ENCODE measurements around the gene NT5C1A. TPM values are rescaled to one million over a fixed set of nuclear protein-coding genes. Genes with fewer than 3 reads are reported as not detected.

NT5C1A gene
- total RNA-seq, 1 donor from 2014 or later = 0.42 TPM

DNA sequence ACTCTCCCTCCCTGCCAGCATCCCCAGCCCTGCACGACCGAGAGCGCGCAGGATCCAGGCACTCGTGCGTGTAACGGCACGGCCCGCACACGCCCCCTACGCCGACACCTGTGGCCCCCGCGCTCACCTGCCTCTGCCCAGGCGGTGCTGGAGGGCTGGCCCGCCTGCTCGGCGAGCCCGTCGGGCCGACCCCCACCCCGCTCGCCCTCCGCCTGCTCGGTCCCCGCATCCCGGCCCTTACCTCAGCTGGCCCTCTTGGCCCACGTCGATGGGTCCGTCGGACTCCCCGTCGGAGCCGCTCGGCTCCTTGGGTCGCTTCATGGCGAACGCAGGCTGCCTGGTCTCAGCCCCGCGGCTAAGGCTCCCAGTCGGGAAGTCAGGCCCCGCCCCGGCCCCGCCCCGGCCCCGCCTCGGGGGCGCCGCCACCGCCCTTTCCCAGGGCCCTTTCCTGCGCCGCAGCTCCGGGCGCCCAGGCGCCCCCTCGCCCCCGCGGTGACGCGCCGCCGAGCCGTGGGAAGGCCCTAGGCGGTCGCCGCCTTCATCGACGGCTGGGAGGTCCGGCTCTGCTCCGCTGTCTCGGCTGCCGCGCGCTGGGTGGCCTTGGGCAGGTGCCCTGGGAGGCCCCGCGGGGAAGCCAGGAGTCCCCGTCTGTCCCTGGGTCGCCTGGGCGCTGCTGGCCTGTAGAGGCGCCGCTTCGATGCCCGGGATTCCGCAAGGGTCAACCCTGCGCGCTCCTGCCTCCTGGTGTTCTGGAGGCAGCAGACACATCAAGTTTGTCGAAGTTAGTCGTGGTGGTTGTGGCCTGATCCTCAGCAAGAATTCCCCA, 32.4 kb downstream of the NT5C1A start, which contains the start of gene HEYL:
HEYL (minus strand) TSS at position 339 of the 826 bp plus-strand sequence; CDS start at position 321, 18 bp downstream.
- DNase-seq (ENCODE audit: low spot score) = peak; percentile 94

DNA sequence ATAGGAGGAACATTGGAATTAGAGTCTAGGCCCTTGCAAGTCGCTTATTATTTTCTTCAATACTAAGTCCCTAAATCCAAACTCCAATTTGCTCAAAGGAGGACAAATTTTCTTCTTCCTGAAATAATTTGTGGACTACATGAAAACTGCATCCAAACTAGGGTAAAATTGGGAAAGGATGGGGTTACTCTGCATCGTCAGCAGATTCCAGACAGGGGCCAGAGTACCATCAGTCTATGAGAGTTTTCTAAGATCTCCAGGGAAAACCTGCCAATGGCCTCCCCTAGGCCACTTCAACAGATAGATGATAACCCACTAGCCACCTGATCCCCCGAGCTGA, 33.0 kb downstream of the NT5C1A start:
- no peak for DNase-seq (ENCODE audit: low spot score)

DNA sequence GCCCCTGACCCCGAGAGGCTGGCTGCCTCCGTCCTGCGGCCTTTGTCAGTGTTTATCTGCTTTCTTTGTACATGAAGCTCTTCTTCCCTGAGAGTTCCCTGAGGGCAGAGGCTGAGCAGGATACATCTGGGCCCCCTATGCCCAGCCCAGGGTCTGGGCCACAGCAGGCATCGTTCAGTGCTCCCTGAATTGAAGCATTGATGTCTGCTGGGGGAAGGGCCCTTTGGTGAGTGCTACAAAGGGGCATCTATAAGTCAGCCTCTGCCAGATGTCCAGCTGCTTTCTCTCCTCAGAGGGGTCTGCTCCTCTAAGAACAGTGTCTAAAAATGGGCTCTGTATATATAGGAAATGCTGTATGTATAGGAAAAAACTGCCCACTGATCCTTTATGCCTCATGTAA, 34.5 kb downstream of the NT5C1A start:
- no peak for DNase-seq (ENCODE audit: low spot score)

DNA sequence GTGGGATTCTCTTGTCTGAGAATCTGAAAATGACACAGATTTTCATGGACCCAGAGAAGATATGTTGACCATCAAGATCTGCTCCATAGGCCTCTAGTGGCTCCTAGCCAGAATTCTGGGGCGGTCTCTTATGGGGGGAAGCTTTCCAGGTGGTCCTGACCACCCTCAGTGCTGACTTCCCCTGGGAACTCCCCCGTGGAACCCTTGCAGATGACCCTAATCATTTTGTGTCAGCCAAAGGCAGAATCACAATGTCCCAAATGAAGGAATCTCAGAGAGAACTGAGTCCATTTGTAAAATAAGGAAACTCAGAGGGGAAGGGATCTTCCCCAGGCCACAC, 36.1 kb downstream of the NT5C1A start:
- DNase-seq (ENCODE audit: low spot score) = no peak

DNA sequence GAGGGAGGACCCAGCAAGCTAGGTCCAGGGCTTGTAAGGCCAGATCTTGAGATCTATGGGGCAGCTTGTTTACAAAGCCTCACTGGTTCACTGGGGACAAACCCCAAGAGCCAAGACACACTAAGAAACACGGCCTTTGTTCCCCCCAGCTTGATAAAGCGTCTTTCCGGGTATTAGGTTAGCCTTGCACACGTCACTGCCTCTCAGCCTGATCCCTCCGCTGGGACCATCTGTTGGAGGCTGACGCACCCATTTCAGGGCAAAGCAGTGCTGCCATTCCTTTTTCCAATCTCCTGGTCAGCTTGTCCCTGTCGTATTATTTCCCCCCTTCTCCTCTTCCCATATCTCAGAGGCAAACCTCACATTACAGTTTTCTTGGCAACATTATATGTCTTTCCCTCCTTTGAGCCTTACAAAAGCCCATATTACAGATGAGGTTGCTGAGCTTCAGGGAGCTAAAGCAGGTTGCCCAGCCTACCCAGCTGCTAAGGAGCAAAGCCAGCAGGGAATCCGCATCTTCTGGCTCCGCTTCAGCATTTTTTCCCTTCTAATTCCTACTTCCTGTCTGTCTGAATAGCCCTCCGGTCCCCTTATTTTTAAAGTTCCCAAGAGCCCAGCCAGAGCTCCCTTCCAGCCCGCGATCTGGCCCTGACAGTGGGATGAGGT, 36.6 kb downstream of the NT5C1A start:
- no peak for DNase-seq (ENCODE audit: low spot score)

DNA sequence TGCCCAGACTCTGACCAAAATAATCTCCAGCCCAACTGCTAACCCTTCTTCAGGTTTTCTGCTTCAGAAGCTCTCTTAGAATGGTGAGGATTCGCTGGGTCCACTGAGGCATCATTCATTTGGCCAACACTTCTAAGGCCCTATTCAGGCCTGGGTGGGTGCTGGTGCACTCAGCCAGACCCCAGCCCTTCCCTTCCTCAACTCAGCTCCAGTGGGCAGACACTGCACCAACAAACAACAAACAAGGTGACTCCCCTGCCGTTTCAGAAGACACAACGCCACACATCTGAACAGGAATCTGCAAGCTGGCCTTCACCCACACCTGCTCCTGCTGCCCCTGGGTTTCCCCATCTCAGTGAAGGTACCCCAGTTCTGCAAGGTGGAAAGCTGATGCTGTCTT, 38.5 kb downstream of the NT5C1A start:
- no peak for DNase-seq (ENCODE audit: low spot score)

DNA sequence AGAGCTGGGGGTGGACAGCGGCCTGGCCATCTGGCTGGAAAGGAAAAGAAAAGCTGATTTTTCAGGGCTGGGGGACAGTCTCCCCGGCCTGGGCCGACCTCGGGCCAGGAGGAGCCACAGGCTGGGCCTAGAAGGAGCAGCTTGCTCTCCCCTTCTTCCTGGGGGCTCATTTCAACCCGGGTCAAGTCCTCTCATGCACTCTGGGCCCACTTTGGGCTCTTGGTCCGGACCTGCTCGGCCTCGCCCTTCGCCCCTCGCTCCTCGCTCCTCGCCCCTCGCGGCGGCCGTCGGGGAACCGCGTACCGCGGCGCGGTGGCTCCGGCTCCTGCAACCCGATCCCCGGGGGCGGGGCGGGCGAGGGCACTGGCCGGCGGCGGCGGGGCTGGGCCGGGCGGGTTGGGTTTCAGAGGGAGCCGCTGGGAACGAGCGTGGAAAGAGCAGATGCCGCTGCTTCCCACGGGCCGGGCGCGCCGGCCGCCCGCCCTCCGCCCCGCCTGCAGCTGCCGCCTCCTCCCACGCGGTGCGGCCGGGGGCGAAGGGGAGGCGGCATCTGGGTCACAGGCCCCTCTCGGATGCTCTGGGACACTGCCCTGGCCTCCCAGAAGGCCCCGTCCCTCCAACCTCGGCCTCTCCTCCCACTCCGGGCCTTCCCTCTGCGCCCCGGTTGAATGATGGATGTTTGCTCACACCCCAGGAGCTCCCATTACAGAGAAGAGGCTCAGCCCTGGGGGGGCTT, 39.1 kb downstream of the NT5C1A start:
- DNase-seq (ENCODE audit: low spot score) = no peak

DNA sequence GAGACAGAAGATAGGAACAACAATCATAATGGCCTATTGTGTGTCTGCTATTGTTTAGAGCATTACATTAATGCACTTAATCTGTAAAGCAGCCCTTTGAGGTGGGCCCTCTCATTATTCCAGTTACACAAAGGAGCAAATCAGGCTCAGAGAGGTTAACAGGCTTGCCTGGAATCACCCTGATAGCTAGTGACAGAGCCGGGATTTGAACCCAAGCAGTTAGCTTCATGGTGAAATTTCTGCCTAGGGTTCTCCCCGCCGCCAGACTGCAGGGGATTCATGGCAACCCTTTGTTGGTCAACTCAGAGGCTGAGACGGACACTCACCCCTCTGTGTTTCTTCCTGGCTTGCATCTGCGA, 39.6 kb downstream of the NT5C1A start:
- no peak for DNase-seq (ENCODE audit: low spot score)

DNA sequence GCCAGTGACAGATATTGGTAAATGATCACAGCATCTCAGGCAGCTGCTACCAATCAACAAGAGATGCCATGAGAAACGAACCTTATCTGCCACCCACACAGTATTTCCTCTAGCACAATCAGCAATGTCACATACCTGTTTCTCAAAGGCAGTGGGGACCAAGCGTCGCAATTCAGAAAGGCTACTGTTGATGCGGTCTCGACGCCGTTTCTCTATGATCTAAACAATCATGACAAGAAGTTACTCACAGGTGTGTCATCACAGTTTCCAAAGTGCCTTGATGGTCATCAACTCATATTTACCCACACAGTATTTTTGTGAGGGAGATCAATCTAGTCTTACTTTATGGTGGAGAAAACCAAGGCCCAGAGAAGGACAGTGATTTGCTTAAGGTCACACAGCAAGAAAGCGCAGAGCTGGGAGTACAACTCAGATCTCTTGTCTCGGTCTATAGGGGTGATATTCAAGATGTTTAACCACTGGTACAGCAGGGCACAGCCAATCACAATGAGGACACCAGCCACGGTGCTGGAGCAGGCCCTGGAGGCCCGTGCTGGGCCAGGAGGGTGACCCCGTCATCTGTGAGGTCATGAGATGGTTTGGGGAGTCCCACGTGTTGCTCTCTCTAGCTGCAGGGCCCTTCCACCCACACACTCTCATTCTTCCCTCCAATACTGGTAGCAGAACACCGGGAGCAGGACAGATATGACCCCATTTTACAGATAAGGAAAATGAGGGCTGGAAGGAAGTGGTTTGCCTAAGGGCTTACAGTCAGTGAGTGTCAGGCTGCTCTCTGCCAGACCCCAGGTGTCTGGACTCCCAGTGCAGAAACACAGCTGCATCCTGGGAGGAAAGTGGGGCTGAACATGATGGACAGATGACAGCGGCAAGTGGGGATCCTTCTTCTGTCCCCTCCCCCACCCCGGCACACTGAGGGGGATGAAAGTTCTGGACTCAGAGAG, 40.3 kb downstream of the NT5C1A start:
- DNase-seq (ENCODE audit: low spot score) = no peak

DNA sequence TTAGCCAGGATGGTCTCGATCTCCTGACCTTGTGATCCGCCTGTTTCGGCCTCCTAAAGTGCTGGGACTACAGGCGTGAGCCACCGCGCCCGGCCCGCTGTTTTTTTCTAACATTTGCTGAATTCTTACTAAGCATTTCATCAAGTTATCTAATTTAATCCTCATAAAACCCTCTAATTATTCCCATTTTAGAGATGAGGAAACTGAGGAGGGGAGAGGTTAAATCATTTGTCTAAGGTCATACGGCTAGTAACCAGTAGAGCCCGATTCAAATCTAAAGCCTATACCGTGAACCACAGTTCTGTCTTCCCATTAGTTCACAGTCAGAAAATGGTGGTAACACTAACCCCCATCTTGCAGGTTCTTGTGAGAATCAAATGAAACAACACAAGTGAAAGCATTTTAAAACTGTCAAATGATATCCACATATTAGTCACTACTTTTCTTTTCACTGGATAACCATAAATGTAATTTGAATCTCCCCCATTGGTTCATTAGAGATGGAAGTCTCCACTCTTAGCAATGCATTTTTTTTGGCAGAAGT, 43.0 kb downstream of the NT5C1A start:
- DNase-seq (ENCODE audit: low spot score) = no peak

DNA sequence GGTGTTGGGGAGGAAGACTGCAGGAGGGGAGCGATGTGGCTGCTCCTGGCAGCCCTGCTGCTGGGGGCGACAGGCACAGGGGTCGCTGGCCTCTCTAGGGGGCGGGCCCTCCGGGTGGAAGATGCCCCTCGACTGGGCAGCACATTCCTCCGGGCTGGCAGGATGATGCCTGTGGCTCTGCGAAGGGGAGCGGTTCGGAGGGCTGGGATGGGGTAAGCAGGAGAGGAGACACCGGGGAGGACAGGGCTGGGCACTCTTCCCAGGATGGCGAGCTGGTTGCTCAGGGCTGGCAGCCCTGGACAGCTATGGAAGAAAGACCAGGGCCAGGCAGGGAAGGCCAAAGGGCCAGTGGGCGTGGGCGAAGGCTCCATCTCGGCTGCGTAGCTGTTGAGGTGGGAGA, 45.3 kb downstream of the NT5C1A start:
- DNase-seq (ENCODE audit: low spot score) = no peak

DNA sequence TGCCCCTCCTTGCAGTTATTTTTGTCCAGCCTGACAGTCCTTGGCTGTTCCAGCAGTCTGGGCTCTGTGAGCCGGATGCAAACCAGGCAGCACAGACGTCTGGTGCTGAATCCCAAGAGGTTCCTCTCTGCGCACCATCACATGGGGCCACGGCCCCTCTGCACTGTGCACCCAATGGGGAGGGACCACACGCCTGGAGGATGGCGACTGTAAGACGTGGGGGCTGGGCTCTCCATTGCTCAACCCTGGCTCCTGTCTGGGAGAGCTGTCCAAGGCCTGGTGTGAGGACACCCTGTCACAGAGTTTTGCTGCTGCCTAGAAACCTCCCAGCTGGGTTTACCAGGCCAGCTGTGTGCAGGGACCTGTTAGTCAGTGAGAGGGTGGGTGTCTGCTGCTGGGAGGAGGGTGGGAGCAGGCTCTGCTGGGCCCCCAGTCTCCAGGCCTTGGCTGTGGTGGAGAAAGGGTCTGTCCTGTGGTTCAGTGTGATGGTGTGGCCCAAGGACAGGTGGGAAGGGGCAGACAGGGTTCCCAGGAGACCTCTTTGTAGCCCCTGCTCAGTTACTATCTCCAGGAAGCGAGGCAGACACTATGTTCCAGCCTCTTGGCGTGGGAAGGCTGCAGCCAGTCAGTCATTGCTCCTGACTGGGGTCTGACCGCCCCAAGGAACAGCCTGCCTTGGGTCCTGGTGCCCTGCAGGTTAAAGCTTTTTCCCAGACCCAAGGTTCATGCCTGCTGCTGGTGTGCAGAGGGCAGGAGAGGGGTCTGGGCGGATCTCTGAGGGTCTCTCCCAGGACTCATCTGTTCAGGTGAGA, 46.2 kb downstream of the NT5C1A start:
- no peak for DNase-seq (ENCODE audit: low spot score)

DNA sequence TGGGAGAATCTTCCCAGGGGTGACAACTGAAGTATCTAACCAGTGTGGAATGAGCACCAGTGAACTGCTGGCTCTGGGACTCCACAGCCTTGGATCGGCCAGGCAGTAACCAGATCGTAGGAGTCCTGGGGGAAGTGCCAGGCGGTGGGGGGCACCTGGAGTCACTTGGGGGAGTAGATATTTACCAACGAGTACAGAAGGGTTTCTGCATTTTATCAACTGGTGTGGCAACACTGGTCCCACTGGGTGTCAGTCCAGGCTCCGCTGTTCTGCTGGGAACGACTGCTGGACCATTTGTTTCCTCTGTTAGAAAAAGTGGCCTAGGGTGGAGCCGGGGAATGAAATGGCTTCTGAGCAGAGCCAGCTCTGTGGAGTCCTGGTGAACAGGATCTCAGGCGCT, 46.9 kb downstream of the NT5C1A start:
- no peak for DNase-seq (ENCODE audit: low spot score)

DNA sequence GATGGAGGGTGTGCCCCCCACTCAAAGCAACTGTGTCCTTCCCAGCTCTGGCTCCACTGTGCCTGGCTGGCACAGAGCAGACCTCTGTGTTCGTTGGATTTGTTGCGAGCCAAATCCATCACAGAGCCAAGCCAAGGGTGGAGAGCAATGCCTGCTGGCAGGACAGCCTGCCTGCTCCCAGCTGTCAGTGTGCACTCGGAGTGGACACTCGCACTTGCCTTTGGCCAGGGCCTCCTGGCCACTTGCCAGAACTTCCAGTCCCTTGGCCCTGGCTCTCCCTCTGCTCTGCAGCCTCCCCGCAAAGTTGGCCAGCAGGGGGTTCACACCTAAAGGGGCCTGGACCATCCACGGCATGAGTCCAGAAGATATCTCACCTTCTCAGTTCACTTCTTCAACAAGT, 48.9 kb downstream of the NT5C1A start:
- no peak for DNase-seq (ENCODE audit: low spot score)

DNA sequence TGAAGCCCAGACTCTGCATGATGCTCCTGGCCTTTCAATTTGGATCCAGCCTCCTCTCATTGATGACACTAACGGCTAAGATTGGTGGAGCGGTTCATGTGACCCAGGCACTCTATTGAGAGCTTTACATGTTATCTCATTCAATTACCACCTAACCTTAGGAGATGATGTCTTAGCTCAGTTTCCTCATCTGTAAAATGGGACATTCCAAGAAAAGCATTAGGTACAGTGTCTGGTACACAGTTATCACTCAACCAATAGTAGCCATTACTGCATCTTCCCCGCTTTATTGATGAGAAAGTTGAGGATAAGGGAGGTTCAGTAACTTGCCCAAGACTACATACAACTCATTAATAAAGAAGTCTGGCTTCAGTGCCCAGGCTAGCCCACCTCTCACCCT, 49.5 kb downstream of the NT5C1A start:
- DNase-seq (ENCODE audit: low spot score) = no peak

DNA sequence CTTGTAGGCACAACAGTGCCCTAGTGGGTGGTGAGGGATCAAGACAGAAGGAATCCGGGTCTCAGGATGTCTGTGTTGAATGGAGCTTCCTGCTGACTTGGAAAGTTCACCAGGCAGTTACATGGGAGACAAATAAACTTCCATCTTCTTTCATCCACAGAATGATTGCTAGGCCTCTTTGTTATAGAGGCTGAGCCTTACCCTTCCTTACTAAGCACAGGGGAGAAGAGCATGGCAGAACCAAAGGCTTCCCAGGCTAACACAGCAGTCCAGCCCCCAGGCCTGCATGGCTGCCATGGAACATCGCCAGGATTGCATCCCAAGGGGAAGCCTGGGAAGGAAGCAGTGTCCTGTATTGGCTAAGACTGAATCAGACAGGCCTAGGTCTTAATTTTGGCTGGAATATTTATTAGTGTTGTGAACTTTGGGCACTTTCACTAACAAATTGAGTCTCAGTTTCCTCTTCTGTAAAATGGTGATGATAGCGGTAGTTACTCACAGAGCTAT, 51.2 kb downstream of the NT5C1A start:
- no peak for DNase-seq (ENCODE audit: low spot score)

DNA sequence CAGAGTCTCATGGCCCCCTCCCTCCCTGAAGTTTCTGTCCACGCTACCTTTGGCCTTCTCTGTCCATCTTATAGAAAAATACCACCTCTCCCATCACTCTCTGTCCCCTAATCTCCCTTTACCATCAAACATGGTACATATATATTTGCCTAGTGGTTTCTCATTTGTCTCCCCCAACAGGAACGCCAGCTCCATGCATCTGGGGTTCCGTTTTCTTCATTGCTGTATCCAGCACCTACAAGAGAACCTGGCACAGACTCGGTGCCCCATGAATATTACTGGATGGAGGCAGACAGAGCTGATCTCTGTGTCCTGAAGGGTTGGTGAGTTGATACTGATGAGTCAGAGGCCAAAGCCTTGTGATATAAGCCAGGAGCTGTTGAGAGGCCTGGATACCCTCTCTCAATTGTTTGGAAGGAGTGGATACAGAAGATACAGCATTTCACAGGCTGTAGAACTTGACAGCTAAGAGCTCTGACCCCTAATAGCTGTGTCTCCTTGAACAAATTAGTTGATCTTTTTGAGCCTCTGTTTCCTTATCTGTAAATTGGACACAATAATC, 54.3 kb downstream of the NT5C1A start:
- DNase-seq (ENCODE audit: low spot score) = no peak

DNA sequence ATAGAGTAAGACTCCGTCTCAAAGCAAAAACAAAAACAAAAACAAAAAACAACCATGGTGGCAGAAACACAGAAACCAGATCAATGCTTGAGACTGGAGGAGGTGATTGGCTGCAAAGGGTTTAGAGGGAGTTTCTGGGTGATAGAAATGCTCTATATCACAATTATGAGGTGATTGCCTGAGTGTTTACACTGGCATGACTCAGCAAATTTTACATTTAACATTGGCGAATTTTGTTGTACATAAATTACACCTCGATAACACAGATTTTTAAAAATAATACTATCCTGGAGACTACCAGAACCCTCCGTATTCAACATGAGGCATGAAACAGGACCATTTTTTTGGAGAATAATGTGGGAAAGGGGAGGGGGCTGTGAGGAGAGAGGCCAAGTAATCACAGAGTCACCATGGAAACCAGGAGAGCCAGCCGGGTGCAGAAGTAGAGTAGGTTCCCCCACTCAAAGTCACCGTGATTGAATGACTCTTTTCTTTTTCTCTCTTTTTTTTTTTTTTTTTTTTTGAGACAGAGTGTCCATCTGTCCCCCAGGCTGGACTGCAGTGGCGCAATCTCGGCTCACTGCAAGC, 56.7 kb downstream of the NT5C1A start:
- no peak for DNase-seq (ENCODE audit: low spot score)

DNA sequence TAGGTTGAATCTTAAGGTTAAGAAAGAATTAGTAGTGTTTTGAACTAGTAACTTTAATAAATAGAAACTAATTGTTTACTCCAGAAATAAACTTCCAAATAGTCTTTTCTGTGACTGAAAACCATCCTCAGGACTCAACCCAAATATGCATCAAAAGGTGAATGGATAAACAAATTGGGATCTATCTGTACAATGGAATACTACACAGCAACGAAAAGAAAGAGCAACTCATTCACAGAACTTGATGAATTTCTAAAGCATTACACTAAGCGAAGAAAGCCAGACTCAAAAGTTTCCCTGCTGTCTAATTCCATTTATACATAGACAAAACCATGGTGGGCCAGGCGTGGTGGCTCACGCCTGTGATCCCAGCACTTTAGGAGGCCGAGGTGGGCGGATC, 57.4 kb downstream of the NT5C1A start:
- no peak for DNase-seq (ENCODE audit: low spot score)
